Caco-2 (cell line): Measurements from ENCODE around the gene DPCD. TPM values are rescaled to one million over a fixed set of nuclear protein-coding genes. Genes with fewer than 3 reads are reported as not detected.

ENCODE experiments used
- BruUV-seq: library from RNA; stranded (reverse); fragments of 400-500 nt; replicated peaks from 2 replicates; lab custom pipeline; 2021; lab: Mats Ljungman, UMichigan
- CTCF ChIA-PET: fragments of 300-600 bp; sonication (Branson Sonifier 250); formaldehyde crosslinking; loops from one replicate; lab custom pipeline; 2022; ENCODE audit warnings: antibody characterized with exemption; lab: Charles Lee
- POLR2A ChIA-PET: fragments of 300-600 bp; sonication (Branson Sonifier 250); formaldehyde crosslinking; loops from one replicate; lab custom pipeline; 2022; ENCODE audit warnings: antibody characterized with exemption; lab: Charles Lee
- DNase-seq, 2 experiments: peaks; one replicate each; pipeline versions ENCODE4 v3.0.0 to v3.0.0-alpha.2; 2020 to 2022
- H3K27me3 ChIP-seq: replicated peaks from 2 replicates; pipeline ENCODE4 v1.6.0; 2011; ENCODE audit warnings: low read length; ENCODE audit not compliant: control insufficient read depth, insufficient read depth
- H3K36me3 ChIP-seq: 2 replicates; pipeline ENCODE4 v1.5.1; 2011; ENCODE audit warnings: low read length; ENCODE audit not compliant: control insufficient read depth, insufficient read depth
- H3K4me1 ChIP-seq: fragments of 250-450 bp; sonication (Bioruptor Pico); 2 replicates; pipeline ENCODE4 v1.5.1; 2020; ENCODE audit warnings: mild to moderate bottlenecking
- H3K4me3 ChIP-seq: 2 replicates; pipeline ENCODE4 v1.5.1; 2011; ENCODE audit warnings: low read depth, mild to moderate bottlenecking, control low read depth, low read length
- H3K9me3 ChIP-seq: fragments of 250-450 bp; sonication (Bioruptor Pico); 2 replicates; pipeline ENCODE4 v1.5.1; 2020; ENCODE audit warnings: mild to moderate bottlenecking, moderate library complexity
- H3K27ac Mint-ChIP-seq: one replicate; pipeline ENCODE4 v1.8.0; 2022; ENCODE audit warnings: mixed read lengths; ENCODE audit not compliant: unreplicated experiment
- H3K27me3 Mint-ChIP-seq: one replicate; pipeline ENCODE4 v1.8.0; 2022; ENCODE audit warnings: mixed read lengths; ENCODE audit not compliant: insufficient read depth, unreplicated experiment
- H3K36me3 Mint-ChIP-seq: one replicate; pipeline ENCODE4 v1.8.0; 2022; ENCODE audit warnings: mild to moderate bottlenecking, mixed read lengths; ENCODE audit not compliant: insufficient read depth, unreplicated experiment
- H3K4me1 Mint-ChIP-seq: one replicate; pipeline ENCODE4 v1.8.0; 2022; ENCODE audit warnings: low read depth, mixed read lengths; ENCODE audit not compliant: unreplicated experiment
- H3K4me3 Mint-ChIP-seq: one replicate; pipeline ENCODE4 v1.8.0; 2022; ENCODE audit warnings: mild to moderate bottlenecking, moderate library complexity, mixed read lengths; ENCODE audit not compliant: unreplicated experiment
- H3K9me3 Mint-ChIP-seq: one replicate; pipeline ENCODE4 v1.8.0; 2022; ENCODE audit warnings: mixed read lengths; ENCODE audit not compliant: unreplicated experiment
- intact Hi-C: fragments of 100-400 bp; cut with micrococcal nuclease; formaldehyde crosslinking; loops from one replicate; pipeline ENCODE4 v1.10.0; 2022; ENCODE audit not compliant: unreplicated experiment
- total RNA-seq: library from RNA; stranded (reverse); gene quantifications from 2 replicates; pipeline ENCODE4 v1.2.3, GENCODE V29; 2022
- TF ChIP-seq, protein P1 (sequence below), 2 experiments: fragments of 200-600 bp in 1 of 2; IDR thresholded peaks; 1 replicate in 1 of 2; 2 replicates in 1 of 2; pipeline versions ENCODE4 v1.5.1 to v1.8.0; 2011 to 2022; ENCODE audit warnings: antibody characterized with exemption in 1 of 2, control low read depth in 1 of 2, inconsistent platforms in 1 of 2, low read depth in 1 of 2, low read length in 1 of 2, mild to moderate bottlenecking in 1 of 2, moderate library complexity in 1 of 2; ENCODE audit not compliant: insufficient read depth in 1 of 2, severe bottlenecking in 1 of 2, unreplicated experiment in 1 of 2

Gene DPCD
- total RNA-seq, 1 experiment from 2014 or later, result 13.1 TPM

DNA sequence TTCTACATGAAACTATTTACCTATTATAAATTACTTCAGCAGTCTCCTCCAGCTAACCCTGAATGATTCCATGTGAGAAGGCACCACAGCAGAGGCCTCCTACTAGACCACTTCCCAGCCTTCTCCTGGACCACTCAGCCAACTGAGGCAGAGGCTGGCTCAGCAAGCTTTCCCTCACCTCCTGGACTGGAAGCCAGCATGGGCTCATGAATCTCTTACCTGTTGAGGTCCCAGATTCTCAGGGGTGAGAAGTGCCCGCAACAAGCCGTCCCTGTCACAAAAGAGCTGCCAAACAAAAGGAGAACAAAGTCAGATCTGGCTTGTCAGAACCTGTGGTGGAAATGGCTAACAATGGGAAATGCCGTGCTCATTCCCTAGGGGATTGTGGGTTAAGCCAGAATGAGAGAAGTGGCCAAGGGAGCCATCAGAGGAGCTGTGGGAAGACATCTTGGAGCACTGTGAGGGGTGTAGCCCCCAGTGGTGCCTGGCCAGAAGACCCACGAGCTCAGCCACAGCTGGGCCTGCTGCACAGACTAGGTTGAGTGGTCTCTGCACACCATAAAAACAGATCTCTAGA lies 36.5 kb downstream of the DPCD start:
- Mint-ChIP-seq H3K27me3 (no peaks in the 10 kb centered on the region), H3K4me1 (no peaks in the 10 kb centered on the region), H3K9me3 (no peaks in the 10 kb centered on the region), H3K27ac (no peak overlapping the region), H3K4me3 (no peak overlapping the region), H3K36me3 (peaks cover 10% of the 10 kb centered on the region)
- DNase-seq, result no peak
- no peaks in the 10 kb centered on the region for H3K9me3 ChIP-seq
- CTCF ChIA-PET, result no interaction called here
- POLR2A ChIA-PET, result no interaction called here
- BruUV-seq, result no TSS peak
- no peaks in the 10 kb centered on the region for H3K27me3 ChIP-seq
- H3K36me3 ChIP-seq, result no peaks in the 10 kb centered on the region
- H3K4me1 ChIP-seq, result no peaks in the 10 kb centered on the region
- no peak overlapping the region for H3K4me3 ChIP-seq
- intact Hi-C loops, result no loop called here
- TF ChIP-seq, protein P1, sequence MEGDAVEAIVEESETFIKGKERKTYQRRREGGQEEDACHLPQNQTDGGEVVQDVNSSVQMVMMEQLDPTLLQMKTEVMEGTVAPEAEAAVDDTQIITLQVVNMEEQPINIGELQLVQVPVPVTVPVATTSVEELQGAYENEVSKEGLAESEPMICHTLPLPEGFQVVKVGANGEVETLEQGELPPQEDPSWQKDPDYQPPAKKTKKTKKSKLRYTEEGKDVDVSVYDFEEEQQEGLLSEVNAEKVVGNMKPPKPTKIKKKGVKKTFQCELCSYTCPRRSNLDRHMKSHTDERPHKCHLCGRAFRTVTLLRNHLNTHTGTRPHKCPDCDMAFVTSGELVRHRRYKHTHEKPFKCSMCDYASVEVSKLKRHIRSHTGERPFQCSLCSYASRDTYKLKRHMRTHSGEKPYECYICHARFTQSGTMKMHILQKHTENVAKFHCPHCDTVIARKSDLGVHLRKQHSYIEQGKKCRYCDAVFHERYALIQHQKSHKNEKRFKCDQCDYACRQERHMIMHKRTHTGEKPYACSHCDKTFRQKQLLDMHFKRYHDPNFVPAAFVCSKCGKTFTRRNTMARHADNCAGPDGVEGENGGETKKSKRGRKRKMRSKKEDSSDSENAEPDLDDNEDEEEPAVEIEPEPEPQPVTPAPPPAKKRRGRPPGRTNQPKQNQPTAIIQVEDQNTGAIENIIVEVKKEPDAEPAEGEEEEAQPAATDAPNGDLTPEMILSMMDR (IDR thresholded peaks at IDR 0.05; ENCODE audit: insufficient read depth in 1 of 2, low read depth in 1 of 2, low read length in 1 of 2, severe bottlenecking in 1 of 2, unreplicated experiment in 1 of 2), result no peak

DNA sequence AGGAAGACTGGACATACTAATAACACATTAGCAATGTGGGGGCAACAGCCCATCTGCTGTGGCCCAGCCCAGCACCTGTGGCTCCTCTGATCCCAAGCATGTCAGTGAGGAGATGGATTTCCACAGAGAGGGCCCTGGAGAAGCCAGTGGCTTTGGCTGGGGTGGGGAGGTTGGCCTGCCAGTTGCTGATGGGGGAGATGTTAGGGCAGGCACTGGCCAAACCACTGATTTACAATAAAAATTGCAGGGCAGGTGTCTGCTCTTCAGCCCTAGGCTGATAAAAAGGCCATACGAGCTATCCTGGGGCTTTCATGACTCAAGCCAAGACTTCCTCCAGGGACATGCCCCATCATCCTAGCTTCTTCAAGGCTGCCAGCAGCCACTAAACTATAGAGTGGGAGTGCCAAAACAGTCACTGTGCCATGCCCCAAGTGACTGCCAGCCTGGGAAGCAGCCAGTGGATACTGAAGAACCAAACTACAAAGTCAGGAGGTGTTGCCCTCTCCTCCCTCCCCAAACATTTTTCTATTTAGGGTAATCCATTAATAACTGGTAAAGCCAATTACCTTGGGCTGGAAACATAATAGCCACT lies 37.8 kb downstream of the DPCD start:
- no peaks in the 10 kb centered on the region for H3K9me3 ChIP-seq
- no peaks in the 10 kb centered on the region for H3K36me3 ChIP-seq
- H3K4me1 ChIP-seq, result peaks cover 7% of the 10 kb centered on the region; the same call in 1 of the 2 replicates
- H3K27me3 ChIP-seq, result no peaks in the 10 kb centered on the region
- peaks cover 7% of the 10 kb centered on the region for H3K4me1 Mint-ChIP-seq
- no peaks in the 10 kb centered on the region for H3K9me3 Mint-ChIP-seq
- intact Hi-C loops, result no loop called here
- H3K4me3 Mint-ChIP-seq, result no peak overlapping the region
- TF ChIP-seq, protein P1 (IDR thresholded peaks at IDR 0.05; ENCODE audit: insufficient read depth in 1 of 2, low read depth in 1 of 2, low read length in 1 of 2, severe bottlenecking in 1 of 2, unreplicated experiment in 1 of 2), result no peak
- no peaks in the 10 kb centered on the region for H3K27me3 Mint-ChIP-seq
- POLR2A ChIA-PET, result no interaction called here
- no peak for DNase-seq
- H3K27ac Mint-ChIP-seq, result no peak overlapping the region
- no TSS peak for BruUV-seq
- peaks cover 10% of the 10 kb centered on the region for H3K36me3 Mint-ChIP-seq
- H3K4me3 ChIP-seq, result no peak overlapping the region
- CTCF ChIA-PET, result no interaction called here

DNA sequence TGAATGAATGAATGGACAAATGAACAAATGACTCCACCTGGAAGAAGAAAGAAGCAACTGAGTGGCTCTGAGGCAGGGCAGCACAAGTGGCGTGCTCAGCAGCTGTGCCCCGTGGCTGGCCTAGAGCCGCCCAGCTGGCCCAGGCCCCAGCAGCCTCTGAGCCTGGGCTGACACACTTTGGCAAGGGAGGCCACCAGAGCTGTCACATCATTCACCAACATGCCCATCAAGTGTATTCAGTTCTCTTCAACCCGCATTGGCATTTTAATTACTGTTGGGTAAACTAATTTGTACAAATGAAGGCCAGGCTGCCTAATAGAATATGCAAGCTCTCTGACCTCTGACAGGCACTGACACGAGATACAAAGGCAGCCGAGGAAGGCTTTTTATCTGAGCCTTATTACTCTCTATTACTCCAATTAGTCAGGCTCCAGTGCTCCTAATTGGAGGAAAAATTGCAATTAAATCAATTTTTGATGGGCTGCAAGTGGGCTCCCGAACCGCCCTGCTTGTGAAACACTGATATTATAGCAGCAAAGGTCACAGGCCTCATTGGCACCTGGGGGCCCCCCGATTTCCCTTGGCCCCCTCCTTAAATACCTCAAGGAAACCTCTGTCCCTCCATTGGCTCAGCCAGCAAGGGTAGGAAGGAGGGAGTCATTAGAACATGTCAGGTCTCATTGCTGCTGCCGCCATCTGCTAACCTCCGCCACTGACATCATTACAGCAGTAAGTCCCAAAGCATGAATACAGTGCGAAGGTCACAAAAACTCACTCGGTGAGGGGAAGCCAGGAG lies 41.9 kb downstream of the DPCD start:
- Histone ChIP-seq H3K27me3 (no peaks in the 10 kb centered on the region), H3K9me3 (peaks cover 4% of the 10 kb centered on the region; the same call in 1 of the 2 replicates), H3K4me1 (peaks cover 7% of the 10 kb centered on the region; the same call in 1 of the 2 replicates), H3K36me3 (no peaks in the 10 kb centered on the region), H3K4me3 (no peak overlapping the region)
- Mint-ChIP-seq H3K27ac (no peak overlapping the region), H3K27me3 (no peaks in the 10 kb centered on the region), H3K4me1 (peaks cover 7% of the 10 kb centered on the region), H3K4me3 (no peak overlapping the region), H3K36me3 (no peaks in the 10 kb centered on the region), H3K9me3 (no peaks in the 10 kb centered on the region)
- TF ChIP-seq, protein P1 (IDR thresholded peaks at IDR 0.05; ENCODE audit: insufficient read depth in 1 of 2, low read depth in 1 of 2, low read length in 1 of 2, severe bottlenecking in 1 of 2, unreplicated experiment in 1 of 2), result no peak
- POLR2A ChIA-PET, result interaction anchor here (0.5 kb wide), 1 partner anchor 1283 kb away, joined by 12 read pairs; the partner anchor contains the start of gene SCD
- no TSS peak for BruUV-seq
- DNase-seq, result peak in 1 of 2 experiments; percentile 12
- CTCF ChIA-PET, result no interaction called here
- intact Hi-C loops, result no loop called here
